Measurements from ENCODE around the gene ABR.

ABR gene

DNA sequence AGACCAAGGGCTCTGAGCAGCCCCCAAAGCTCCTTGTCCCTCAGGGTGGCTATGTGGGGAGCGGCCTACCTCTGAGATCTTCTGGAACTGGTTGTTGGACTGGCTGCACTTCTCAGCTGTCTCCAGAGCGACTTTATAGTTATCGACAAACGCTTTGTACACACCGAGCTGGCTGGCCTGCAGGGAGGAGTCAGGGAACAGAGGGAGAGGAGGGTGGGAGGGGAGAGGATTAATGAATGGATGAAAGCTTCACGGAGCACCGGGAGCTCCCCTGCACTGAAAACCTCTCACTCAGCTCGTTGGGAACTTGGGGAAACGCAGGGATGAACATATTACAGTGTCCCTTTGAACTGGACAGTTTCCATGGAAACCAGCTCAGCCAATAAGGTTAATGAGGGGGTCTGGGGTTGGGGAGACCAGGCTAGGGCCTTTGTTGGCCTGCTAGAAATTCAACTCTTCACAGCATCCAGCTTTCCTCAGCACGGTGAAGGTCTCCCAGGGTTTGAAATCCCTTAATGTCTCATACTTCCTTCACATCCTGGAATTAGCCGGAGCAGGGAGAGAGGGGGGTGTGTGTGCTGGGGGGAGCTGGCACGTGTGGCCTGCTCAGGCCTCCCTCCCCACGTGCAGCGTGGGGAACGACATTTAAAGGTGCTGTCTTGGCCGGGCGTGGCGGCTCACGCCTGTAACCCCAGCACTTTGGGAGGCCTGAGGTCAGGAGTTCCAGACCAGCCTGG is 96.2 kb downstream of the ABR start:
- peak overlapping the region; percentile 65; the same call in 1 of the 2 replicates for H3K27ac ChIP-seq
- TF ChIP-seq, protein P1, sequence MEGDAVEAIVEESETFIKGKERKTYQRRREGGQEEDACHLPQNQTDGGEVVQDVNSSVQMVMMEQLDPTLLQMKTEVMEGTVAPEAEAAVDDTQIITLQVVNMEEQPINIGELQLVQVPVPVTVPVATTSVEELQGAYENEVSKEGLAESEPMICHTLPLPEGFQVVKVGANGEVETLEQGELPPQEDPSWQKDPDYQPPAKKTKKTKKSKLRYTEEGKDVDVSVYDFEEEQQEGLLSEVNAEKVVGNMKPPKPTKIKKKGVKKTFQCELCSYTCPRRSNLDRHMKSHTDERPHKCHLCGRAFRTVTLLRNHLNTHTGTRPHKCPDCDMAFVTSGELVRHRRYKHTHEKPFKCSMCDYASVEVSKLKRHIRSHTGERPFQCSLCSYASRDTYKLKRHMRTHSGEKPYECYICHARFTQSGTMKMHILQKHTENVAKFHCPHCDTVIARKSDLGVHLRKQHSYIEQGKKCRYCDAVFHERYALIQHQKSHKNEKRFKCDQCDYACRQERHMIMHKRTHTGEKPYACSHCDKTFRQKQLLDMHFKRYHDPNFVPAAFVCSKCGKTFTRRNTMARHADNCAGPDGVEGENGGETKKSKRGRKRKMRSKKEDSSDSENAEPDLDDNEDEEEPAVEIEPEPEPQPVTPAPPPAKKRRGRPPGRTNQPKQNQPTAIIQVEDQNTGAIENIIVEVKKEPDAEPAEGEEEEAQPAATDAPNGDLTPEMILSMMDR (conservative IDR thresholded peaks at IDR 0.05), result no peak
- TF ChIP-seq ZFX (IDR thresholded peaks at IDR 0.05), result no peak

DNA sequence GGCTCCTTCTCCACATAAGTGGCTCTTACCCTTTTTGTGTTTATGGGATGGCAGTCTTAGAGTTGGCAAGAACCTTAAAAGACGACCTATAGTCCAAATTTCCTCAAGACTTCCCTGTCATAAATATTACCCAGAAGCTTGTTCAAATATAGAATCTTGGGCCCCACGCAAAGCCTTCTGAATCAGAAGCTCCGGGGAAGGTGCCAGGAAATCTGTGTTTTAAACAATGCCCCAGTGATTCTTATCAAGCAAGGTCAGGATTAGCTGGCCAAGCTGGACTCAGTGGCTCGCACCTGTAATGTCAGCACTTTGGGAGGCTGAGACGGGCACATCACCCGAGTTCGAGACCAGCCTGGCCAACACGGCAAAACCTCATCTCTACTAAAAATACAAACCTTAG is 97.2 kb downstream of the ABR start:
- peak overlapping the region; percentile 65 for H3K27ac ChIP-seq
- TF ChIP-seq ZFX (IDR thresholded peaks at IDR 0.05), result no peak
- TF ChIP-seq, protein P1 (conservative IDR thresholded peaks at IDR 0.05), result no peak

DNA sequence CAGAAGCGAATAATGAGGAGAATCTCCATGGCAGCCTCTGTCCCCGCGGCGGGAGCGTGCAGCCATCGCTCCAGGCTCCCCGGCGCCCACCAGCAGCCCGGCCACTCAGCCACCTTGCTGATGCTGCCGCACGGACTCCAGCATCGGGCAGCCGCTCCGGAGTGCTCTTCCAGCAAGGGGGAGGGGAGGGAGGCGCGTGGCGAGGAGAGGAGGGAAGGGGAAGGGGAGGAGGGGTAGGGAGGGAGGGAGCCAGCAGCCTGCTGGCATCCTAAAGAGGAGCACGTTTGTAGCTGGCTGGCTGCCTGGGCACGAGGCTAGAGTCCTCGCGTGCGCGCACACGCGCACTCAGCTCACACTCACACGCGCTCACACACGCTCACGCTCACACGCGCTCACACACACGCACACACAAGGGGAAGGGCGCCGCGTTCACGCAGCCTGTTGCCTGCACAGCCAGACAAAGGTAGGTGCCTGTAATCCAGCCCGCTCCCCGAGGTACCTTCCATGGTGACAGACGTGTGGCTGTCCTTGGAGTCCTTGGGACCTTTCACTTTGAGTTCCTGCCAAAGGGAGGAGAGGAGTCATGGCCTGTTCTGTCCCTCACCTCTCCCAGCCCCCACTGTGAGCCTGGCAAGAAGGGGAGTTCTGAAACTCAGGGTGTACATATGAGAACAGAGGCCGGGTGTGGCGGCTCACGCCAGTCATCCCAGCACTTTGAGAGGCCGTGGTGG is 100.8 kb downstream of the ABR start:
- no peak for TF ChIP-seq ZFX (IDR thresholded peaks at IDR 0.05)
- TF ChIP-seq, protein P1 (conservative IDR thresholded peaks at IDR 0.05), result no peak
- H3K27ac ChIP-seq, result no peak overlapping the region

DNA sequence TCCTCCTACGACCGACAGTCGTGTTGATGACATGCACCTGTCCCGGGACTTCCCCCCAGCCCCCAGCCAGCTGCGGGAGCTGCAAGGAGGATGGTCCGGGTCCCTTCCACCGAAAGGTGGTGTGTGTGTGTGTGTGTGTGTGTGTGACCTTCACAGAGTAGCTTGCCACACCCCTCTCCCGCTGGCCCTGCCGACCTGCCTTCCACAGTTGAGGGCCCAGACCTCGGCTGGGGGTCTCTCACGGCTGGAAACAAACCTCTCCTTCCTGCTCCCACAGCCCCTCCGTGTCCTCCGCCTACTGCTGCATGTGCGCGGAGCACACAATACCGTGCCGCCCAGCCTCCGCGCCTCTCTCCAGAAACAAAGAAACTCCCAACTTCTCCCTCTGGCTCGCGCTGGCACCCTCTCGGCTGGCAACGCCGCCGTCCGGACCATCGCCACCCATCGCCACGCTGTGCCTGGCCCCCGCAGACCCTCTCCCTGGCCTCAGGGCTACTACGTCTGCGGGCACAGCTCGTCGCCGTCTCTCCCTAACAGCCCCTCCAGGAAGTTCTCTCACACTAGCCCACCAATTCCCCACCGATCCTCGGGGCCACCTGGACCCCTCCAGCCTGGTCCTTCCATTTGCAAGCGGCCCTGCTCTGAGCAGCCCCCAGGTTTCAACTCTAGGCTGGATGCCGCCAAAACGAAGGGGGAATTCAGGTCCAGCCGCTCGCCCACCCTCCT is 101.6 kb downstream of the ABR start:
- no peak for TF ChIP-seq ZFX (IDR thresholded peaks at IDR 0.05)
- TF ChIP-seq, protein P1 (conservative IDR thresholded peaks at IDR 0.05), result no peak
- H3K27ac ChIP-seq, result no peak overlapping the region

DNA sequence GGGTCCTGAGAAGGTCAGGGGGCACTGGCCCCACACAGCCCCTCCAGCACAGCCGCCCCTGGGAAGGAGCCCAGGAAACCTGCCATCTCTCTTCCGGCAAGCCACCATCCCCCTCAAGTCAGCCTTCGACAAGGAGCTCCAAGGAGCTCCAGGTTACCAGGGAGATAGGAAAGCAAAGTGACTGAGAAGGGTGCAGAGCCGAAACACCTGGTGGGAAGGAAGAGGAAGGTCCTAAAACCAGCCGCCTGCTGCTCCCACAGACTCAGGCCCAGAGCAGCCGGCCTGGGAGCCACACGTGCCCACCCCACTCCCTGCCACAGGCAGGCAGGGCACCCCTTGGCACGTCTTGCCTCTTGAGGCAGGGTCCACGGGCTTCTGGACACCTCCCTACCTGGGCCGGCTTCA is 102.2 kb downstream of the ABR start:
- no peak overlapping the region for H3K27ac ChIP-seq
- TF ChIP-seq, protein P1 (conservative IDR thresholded peaks at IDR 0.05), result no peak
- TF ChIP-seq ZFX (IDR thresholded peaks at IDR 0.05), result no peak

DNA sequence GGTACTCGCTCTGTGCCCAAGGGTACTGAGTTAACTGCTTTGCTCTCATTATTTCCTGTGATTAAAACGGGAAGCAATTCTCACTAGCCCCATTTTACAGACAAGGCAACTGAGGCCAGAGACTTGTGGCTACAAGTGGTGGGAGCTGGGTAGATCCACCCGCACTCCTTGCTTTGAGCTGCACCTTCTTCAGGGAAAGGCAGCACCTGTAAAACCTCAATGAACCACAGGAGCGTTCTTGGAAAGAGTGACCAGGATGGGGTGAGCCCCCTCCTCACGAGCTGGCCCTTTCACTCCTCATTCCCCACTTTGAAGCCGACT is 102.8 kb downstream of the ABR start:
- H3K27ac ChIP-seq, result no peak overlapping the region
- TF ChIP-seq, protein P1 (conservative IDR thresholded peaks at IDR 0.05), result no peak
- TF ChIP-seq ZFX (IDR thresholded peaks at IDR 0.05), result no peak

Data from C4-2B (cell line).